Peyer's patch (tissue), 4 donors: Measurements from ENCODE around the gene ZNF607.

Source experiments
- POLR2A ChIP-seq, 2 donors: fragments of 450-650 bp; IDR thresholded peaks; one replicate each; pipeline ENCODE4 v1.5.1; 2017; ENCODE audit warnings: antibody characterized with exemption in 2 of 2, mild to moderate bottlenecking in 2 of 2, moderate library complexity in 2 of 2
- TF ChIP-seq, protein P1 (sequence below), 6 experiments: fragments of 450-650 bp in 4 of 6; fragments of 200-600 bp in 2 of 6; sonication (generic) in 1 of 6; IDR thresholded peaks; one replicate each; pipeline ENCODE4 v1.5.1; 2017 to 2019; ENCODE audit warnings: antibody characterized with exemption in 6 of 6, mild to moderate bottlenecking in 3 of 6, moderate library complexity in 1 of 6

DNA sequence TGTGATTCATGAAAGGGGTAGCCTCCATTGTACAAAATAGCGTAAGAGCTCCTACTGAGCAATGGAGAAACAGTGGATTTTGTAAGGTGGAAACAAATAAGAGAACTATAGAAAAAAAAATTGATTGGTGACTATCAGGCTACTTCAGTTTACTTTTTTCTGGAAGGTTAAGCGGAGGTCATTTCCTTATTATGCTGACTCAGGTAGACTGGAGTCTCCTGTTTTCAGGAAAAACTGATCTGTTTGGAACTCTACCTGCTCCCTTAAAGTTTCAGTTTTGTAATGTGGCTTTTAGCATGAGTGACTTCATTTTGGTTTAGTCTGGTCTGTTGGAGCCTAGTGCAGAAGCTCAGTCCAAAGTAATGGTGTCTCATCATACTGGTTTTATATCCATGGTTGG, 3.4 kb downstream of the ZNF607 start:
- TF ChIP-seq, protein P1, sequence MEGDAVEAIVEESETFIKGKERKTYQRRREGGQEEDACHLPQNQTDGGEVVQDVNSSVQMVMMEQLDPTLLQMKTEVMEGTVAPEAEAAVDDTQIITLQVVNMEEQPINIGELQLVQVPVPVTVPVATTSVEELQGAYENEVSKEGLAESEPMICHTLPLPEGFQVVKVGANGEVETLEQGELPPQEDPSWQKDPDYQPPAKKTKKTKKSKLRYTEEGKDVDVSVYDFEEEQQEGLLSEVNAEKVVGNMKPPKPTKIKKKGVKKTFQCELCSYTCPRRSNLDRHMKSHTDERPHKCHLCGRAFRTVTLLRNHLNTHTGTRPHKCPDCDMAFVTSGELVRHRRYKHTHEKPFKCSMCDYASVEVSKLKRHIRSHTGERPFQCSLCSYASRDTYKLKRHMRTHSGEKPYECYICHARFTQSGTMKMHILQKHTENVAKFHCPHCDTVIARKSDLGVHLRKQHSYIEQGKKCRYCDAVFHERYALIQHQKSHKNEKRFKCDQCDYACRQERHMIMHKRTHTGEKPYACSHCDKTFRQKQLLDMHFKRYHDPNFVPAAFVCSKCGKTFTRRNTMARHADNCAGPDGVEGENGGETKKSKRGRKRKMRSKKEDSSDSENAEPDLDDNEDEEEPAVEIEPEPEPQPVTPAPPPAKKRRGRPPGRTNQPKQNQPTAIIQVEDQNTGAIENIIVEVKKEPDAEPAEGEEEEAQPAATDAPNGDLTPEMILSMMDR (IDR thresholded peaks at IDR 0.05): no peak
- TF ChIP-seq POLR2A (IDR thresholded peaks at IDR 0.05): no peak
